GM23338 (cell line): ENCODE results near the gene PDE2A. TPM values are rescaled to one million over a fixed set of nuclear protein-coding genes. Genes with fewer than 3 reads are reported as not detected.

ENCODE experiments used
- ATAC-seq: fragments of 200-7000 bp; cut with Tn5 transposase; 3 replicates; pipeline ENCODE4 v1.9.1; 2020
- DNase-seq: peaks from one replicate; pipeline ENCODE4 v3.0.0-alpha.2; 2015; ENCODE audit warnings: low spot score
- H2AFZ ChIP-seq: fragments of 200-600 bp; sonication (generic); 2 replicates; pipeline ENCODE4 v1.8.0; 2016; ENCODE audit warnings: antibody characterized with exemption, mild to moderate bottlenecking, moderate library complexity
- H3F3A ChIP-seq: fragments of 200-600 bp; sonication (generic); replicated peaks from 2 replicates; pipeline ENCODE4 v1.8.0; 2017; ENCODE audit warnings: antibody characterized with exemption, mixed run types, low read depth
- H3K27ac ChIP-seq: fragments of 200-600 bp; sonication (generic); 2 replicates; pipeline ENCODE4 v1.6.1; 2016; ENCODE audit warnings: low read depth
- H3K27me3 ChIP-seq: fragments of 200-600 bp; sonication (generic); 2 replicates; pipeline ENCODE4 v1.8.0; 2016; ENCODE audit warnings: mild to moderate bottlenecking, mixed run types, moderate library complexity; ENCODE audit not compliant: insufficient read depth
- H3K36me3 ChIP-seq: fragments of 200-600 bp; sonication (generic); 2 replicates; pipeline ENCODE4 v1.8.0; 2016; ENCODE audit warnings: mild to moderate bottlenecking; ENCODE audit not compliant: insufficient read depth
- H3K4me1 ChIP-seq: fragments of 200-600 bp; sonication (generic); 2 replicates; pipeline ENCODE4 v1.8.0; 2016; ENCODE audit warnings: mild to moderate bottlenecking, moderate library complexity; ENCODE audit not compliant: insufficient read depth
- H3K4me2 ChIP-seq: fragments of 200-600 bp; sonication (generic); 2 replicates; pipeline ENCODE4 v1.7.1; 2017; ENCODE audit warnings: mixed run types
- H3K4me3 ChIP-seq: fragments of 200-600 bp; sonication (generic); 2 replicates; pipeline ENCODE4 v1.6.1; 2016; ENCODE audit warnings: mixed run types
- H3K79me2 ChIP-seq: fragments of 200-600 bp; sonication (generic); replicated peaks from 2 replicates; pipeline ENCODE4 v1.8.0; 2017; ENCODE audit warnings: mild to moderate bottlenecking; ENCODE audit not compliant: insufficient read depth
- H3K9me2 ChIP-seq: fragments of 200-600 bp; sonication (generic); 2 replicates; pipeline ENCODE4 v1.8.0; 2017; ENCODE audit not compliant: insufficient read depth
- H4K20me1 ChIP-seq: fragments of 200-600 bp; sonication (generic); replicated peaks from 2 replicates; pipeline ENCODE4 v1.8.0; 2017; ENCODE audit warnings: mild to moderate bottlenecking; ENCODE audit not compliant: insufficient read depth
- H3K27ac Mint-ChIP-seq: 2 replicates; pipeline ENCODE4 v1.8.0; 2020; ENCODE audit warnings: inconsistent platforms, mild to moderate bottlenecking, moderate library complexity, mixed read lengths
- H3K27me3 Mint-ChIP-seq: 3 replicates; pipeline ENCODE4 v1.8.0; 2022; ENCODE audit warnings: low read depth, mild to moderate bottlenecking, moderate library complexity, mixed read lengths, inconsistent platforms; ENCODE audit not compliant: insufficient read depth, poor library complexity
- H3K36me3 Mint-ChIP-seq: 3 replicates; pipeline ENCODE4 v1.8.0; 2021; ENCODE audit warnings: low read depth, mild to moderate bottlenecking, inconsistent platforms, moderate library complexity, mixed read lengths
- H3K4me1 Mint-ChIP-seq: 3 replicates; pipeline ENCODE4 v1.8.0; 2020; ENCODE audit warnings: mild to moderate bottlenecking, inconsistent platforms, mixed read lengths
- H3K4me3 Mint-ChIP-seq: 3 replicates; pipeline ENCODE4 v1.8.0; 2021; ENCODE audit warnings: moderate library complexity, mild to moderate bottlenecking, inconsistent platforms, mixed read lengths
- H3K9me3 Mint-ChIP-seq: 3 replicates; pipeline ENCODE4 v1.8.0; 2020; ENCODE audit warnings: moderate library complexity, mild to moderate bottlenecking, inconsistent platforms, mixed read lengths
- NANOG ChIP-seq: IDR thresholded peaks from 2 replicates; pipeline ENCODE4 v1.6.1; 2016; ENCODE audit warnings: antibody characterized with exemption, borderline replicate concordance
- STAT1 ChIP-seq: IDR thresholded peaks from one replicate; pipeline ENCODE4 v1.6.1; 2016; ENCODE audit warnings: antibody characterized with exemption; ENCODE audit not compliant: unreplicated experiment
- polyA plus RNA-seq: library from polyadenylated mRNA; unstranded; fragments of >200 nt; fragmentation: Nextera tagmentation; extraction: Ambion mirVana; gene quantifications from 2 replicates; pipeline ENCODE4 v1.2.1, GENCODE V29; 2016
- total RNA-seq: library from RNA; depleted of rRNA; stranded (reverse); fragments of >200 nt; shearing (Covaris generic); gene quantifications from 2 replicates; pipeline ENCODE4 v1.2.3, GENCODE V29; 2014
- TF ChIP-seq, protein P1 (sequence below): fragments of 250-450 bp; sonication (Bioruptor Pico); IDR thresholded peaks from 2 replicates; pipeline ENCODE4 v1.5.0; 2020; ENCODE audit warnings: mild to moderate bottlenecking, moderate library complexity
- TF ChIP-seq, protein P2 (sequence below): IDR thresholded peaks from 2 replicates; pipeline ENCODE4 v1.6.1; 2016; ENCODE audit warnings: antibody characterized with exemption
- TF ChIP-seq, protein P3 (sequence below), 2 experiments: fragments of 200-600 bp in 1 of 2; sonication (generic) in 1 of 2; conservative IDR thresholded peaks; 2 replicates each; pipeline versions ENCODE4 v1.5.1 to v1.6.1; 2016 to 2017; ENCODE audit warnings: antibody characterized with exemption in 2 of 2, low read depth in 2 of 2, mild to moderate bottlenecking in 2 of 2, moderate library complexity in 1 of 2

Gene PDE2A
- total and polyA plus RNA-seq, 2 experiments from 2014 or later = 4.3 to 16.2 TPM

DNA sequence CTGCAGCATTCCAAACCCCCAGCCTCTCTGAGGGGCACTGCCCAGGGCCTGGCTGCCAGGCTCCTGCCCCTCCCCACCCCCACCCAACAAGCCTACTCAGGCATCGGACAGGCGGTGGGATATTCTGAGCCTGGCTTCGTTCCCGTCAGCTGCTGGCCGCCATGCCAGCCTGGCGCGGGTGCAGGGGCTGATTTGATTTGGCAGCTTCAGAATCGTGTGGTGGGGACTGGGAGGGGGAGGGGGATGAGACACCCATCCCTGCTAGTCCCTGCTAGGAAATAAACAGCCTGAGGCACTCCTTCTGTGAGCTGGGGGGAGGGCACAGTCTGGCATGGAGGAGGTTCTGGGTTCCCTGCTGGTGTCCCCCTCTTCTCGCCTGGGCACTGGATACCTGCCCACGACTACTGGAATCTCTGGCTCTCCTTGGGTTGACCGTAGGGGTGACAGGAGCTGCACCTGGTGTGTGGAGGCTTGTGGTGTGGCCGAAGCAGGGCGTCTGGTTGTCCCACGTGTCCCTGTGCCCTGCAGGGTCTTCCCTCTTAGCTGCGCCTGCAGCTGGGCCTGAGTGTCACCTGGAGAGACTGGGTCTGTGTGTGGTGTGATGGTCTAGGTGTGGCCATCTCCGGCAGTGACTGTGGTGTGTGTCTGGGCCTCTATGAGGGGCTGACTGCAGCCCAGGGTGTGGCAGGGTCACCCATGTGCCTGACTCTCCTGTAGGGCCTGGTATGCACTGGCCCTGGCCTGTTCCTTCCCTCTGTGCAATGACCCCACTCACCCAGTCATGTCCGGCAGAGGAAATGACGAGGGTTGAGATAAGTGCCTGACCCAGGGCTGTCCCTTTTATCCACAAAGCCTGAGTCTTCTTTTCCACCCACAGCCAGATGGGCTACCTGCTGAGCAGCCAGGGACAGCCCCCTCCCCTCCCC lies 42.2 kb downstream of the PDE2A start:
- Histone ChIP-seq H3K4me3 (no peak overlapping the region), H3K4me2 (no peak overlapping the region), H3K79me2 (no peaks in the 10 kb centered on the region), H3K4me1 (peaks cover 19% of the 10 kb centered on the region), H3K27me3 (no peaks in the 10 kb centered on the region), H4K20me1 (no peaks in the 10 kb centered on the region), H3K36me3 (no peaks in the 10 kb centered on the region), H3F3A (no peaks in the 10 kb centered on the region), H3K27ac (no peak overlapping the region), H3K9me2 (no peaks in the 10 kb centered on the region), H2AFZ (no peak overlapping the region)
- TF ChIP-seq, protein P1, sequence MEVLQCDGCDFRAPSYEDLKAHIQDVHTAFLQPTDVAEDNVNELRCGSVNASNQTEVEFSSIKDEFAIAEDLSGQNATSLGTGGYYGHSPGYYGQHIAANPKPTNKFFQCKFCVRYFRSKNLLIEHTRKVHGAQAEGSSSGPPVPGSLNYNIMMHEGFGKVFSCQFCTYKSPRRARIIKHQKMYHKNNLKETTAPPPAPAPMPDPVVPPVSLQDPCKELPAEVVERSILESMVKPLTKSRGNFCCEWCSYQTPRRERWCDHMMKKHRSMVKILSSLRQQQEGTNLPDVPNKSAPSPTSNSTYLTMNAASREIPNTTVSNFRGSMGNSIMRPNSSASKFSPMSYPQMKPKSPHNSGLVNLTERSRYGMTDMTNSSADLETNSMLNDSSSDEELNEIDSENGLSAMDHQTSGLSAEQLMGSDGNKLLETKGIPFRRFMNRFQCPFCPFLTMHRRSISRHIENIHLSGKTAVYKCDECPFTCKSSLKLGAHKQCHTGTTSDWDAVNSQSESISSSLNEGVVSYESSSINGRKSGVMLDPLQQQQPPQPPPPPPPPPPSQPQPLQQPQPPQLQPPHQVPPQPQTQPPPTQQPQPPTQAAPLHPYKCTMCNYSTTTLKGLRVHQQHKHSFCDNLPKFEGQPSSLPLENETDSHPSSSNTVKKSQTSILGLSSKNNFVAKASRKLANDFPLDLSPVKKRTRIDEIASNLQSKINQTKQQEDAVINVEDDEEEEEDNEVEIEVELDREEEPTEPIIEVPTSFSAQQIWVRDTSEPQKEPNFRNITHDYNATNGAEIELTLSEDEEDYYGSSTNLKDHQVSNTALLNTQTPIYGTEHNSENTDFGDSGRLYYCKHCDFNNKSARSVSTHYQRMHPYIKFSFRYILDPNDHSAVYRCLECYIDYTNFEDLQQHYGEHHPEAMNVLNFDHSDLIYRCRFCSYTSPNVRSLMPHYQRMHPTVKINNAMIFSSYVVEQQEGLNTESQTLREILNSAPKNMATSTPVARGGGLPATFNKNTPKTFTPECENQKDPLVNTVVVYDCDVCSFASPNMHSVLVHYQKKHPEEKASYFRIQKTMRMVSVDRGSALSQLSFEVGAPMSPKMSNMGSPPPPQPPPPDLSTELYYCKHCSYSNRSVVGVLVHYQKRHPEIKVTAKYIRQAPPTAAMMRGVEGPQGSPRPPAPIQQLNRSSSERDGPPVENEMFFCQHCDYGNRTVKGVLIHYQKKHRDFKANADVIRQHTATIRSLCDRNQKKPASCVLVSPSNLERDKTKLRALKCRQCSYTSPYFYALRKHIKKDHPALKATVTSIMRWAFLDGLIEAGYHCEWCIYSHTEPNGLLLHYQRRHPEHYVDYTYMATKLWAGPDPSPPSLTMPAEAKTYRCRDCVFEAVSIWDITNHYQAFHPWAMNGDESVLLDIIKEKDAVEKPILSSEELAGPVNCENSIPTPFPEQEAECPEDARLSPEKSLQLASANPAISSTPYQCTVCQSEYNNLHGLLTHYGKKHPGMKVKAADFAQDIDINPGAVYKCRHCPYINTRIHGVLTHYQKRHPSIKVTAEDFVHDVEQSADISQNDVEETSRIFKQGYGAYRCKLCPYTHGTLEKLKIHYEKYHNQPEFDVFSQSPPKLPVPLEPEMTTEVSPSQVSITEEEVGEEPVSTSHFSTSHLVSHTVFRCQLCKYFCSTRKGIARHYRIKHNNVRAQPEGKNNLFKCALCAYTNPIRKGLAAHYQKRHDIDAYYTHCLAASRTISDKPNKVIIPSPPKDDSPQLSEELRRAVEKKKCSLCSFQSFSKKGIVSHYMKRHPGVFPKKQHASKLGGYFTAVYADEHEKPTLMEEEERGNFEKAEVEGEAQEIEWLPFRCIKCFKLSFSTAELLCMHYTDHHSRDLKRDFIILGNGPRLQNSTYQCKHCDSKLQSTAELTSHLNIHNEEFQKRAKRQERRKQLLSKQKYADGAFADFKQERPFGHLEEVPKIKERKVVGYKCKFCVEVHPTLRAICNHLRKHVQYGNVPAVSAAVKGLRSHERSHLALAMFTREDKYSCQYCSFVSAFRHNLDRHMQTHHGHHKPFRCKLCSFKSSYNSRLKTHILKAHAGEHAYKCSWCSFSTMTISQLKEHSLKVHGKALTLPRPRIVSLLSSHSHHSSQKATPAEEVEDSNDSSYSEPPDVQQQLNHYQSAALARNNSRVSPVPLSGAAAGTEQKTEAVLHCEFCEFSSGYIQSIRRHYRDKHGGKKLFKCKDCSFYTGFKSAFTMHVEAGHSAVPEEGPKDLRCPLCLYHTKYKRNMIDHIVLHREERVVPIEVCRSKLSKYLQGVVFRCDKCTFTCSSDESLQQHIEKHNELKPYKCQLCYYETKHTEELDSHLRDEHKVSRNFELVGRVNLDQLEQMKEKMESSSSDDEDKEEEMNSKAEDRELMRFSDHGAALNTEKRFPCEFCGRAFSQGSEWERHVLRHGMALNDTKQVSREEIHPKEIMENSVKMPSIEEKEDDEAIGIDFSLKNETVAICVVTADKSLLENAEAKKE (CRISPR knock-in tag) = no peak
- TF ChIP-seq STAT1 = no peak
- no peak for TF ChIP-seq NANOG
- TF ChIP-seq, protein P2, sequence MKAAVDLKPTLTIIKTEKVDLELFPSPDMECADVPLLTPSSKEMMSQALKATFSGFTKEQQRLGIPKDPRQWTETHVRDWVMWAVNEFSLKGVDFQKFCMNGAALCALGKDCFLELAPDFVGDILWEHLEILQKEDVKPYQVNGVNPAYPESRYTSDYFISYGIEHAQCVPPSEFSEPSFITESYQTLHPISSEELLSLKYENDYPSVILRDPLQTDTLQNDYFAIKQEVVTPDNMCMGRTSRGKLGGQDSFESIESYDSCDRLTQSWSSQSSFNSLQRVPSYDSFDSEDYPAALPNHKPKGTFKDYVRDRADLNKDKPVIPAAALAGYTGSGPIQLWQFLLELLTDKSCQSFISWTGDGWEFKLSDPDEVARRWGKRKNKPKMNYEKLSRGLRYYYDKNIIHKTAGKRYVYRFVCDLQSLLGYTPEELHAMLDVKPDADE = no peak
- TF ChIP-seq, protein P3, sequence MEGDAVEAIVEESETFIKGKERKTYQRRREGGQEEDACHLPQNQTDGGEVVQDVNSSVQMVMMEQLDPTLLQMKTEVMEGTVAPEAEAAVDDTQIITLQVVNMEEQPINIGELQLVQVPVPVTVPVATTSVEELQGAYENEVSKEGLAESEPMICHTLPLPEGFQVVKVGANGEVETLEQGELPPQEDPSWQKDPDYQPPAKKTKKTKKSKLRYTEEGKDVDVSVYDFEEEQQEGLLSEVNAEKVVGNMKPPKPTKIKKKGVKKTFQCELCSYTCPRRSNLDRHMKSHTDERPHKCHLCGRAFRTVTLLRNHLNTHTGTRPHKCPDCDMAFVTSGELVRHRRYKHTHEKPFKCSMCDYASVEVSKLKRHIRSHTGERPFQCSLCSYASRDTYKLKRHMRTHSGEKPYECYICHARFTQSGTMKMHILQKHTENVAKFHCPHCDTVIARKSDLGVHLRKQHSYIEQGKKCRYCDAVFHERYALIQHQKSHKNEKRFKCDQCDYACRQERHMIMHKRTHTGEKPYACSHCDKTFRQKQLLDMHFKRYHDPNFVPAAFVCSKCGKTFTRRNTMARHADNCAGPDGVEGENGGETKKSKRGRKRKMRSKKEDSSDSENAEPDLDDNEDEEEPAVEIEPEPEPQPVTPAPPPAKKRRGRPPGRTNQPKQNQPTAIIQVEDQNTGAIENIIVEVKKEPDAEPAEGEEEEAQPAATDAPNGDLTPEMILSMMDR (conservative IDR thresholded peaks at IDR 0.05; ENCODE audit: low read depth in 2 of 2) = no peak
- H3K27me3 Mint-ChIP-seq = peaks cover 15% of the 10 kb centered on the region
- ATAC-seq (no peak), DNase-seq (no peak)
- H3K27ac Mint-ChIP-seq = no peak overlapping the region
- H3K4me1 Mint-ChIP-seq = peaks cover 40% of the 10 kb centered on the region
- no peak overlapping the region for H3K4me3 Mint-ChIP-seq
- H3K9me3 Mint-ChIP-seq = no peaks in the 10 kb centered on the region
- no peaks in the 10 kb centered on the region for H3K36me3 Mint-ChIP-seq
